HEK293T (cell line): ENCODE results near the gene PARVB.

Experiments used
- CTCF ChIA-PET: fragments of 350-600 bp; formaldehyde crosslinking; extraction: SDS; loops from one replicate; lab custom pipeline; 2021; ENCODE audit warnings: antibody characterized with exemption, inconsistent platforms; lab: Yijun Ruan, JAX
- POLR2A ChIA-PET: fragments of 350-600 bp; formaldehyde crosslinking; extraction: SDS; loops from one replicate; lab custom pipeline; 2020; ENCODE audit warnings: antibody characterized with exemption, inconsistent platforms; lab: Yijun Ruan, JAX
- DNase-seq: peaks from one replicate; pipeline ENCODE4 v3.0.0; 2012; ENCODE audit warnings: mixed read lengths; ENCODE audit errors: extremely low spot score
- ARNT ChIP-seq: fragments of 450-650 bp; IDR thresholded peaks from 2 replicates; pipeline ENCODE4 v1.6.1; 2017; ENCODE audit warnings: mild to moderate bottlenecking
- BHLHE40 ChIP-seq: fragments of 450-650 bp; IDR thresholded peaks from 2 replicates; pipeline ENCODE4 v1.6.1; 2016; ENCODE audit warnings: mild to moderate bottlenecking, moderate library complexity, borderline replicate concordance
- CTBP1 ChIP-seq: fragments of 450-650 bp; IDR thresholded peaks from 2 replicates; pipeline ENCODE4 v1.6.1; 2016; ENCODE audit warnings: borderline replicate concordance
- ELF4 ChIP-seq: fragments of 450-650 bp; IDR thresholded peaks from 2 replicates; pipeline ENCODE4 v1.6.1; 2017; ENCODE audit warnings: antibody characterized with exemption
- FOXA1 ChIP-seq: fragments of 450-650 bp; IDR thresholded peaks from 2 replicates; pipeline ENCODE4 v1.6.1; 2016; ENCODE audit warnings: mild to moderate bottlenecking
- FOXK2 ChIP-seq: fragments of 450-650 bp; IDR thresholded peaks from 2 replicates; pipeline ENCODE4 v1.6.1; 2016; ENCODE audit warnings: mild to moderate bottlenecking
- FOXM1 ChIP-seq: fragments of 450-650 bp; IDR thresholded peaks from 2 replicates; pipeline ENCODE4 v1.6.1; 2017; ENCODE audit warnings: mild to moderate bottlenecking, borderline replicate concordance
- HDGF ChIP-seq: fragments of 450-650 bp; IDR thresholded peaks from 2 replicates; pipeline ENCODE4 v1.6.1; 2017; ENCODE audit warnings: antibody characterized with exemption, borderline replicate concordance
- L3MBTL2 ChIP-seq: fragments of 450-650 bp; conservative IDR thresholded peaks from 2 replicates; pipeline ENCODE4 v1.6.1; 2016; ENCODE audit warnings: mild to moderate bottlenecking
- LEF1 ChIP-seq: fragments of 450-650 bp; IDR thresholded peaks from 2 replicates; pipeline ENCODE4 v1.6.1; 2017; ENCODE audit warnings: mild to moderate bottlenecking, borderline replicate concordance
- NFRKB ChIP-seq: fragments of 450-650 bp; IDR thresholded peaks from 2 replicates; pipeline ENCODE4 v1.6.1; 2016; ENCODE audit warnings: mild to moderate bottlenecking, moderate library complexity
- SP1 ChIP-seq: fragments of 450-650 bp; IDR thresholded peaks from 2 replicates; pipeline ENCODE4 v1.6.1; 2017
- SUZ12 ChIP-seq: fragments of 450-650 bp; IDR thresholded peaks from 2 replicates; pipeline ENCODE4 v1.6.1; 2016; ENCODE audit warnings: mild to moderate bottlenecking
- TARDBP ChIP-seq: fragments of 450-650 bp; IDR thresholded peaks from 2 replicates; pipeline ENCODE4 v1.6.1; 2016
- ZNF384 ChIP-seq: fragments of 450-650 bp; IDR thresholded peaks from 2 replicates; pipeline ENCODE4 v1.6.1; 2016
- TF ChIP-seq, protein P1 (sequence below): fragments of 450-650 bp; IDR thresholded peaks from 2 replicates; pipeline ENCODE4 v1.6.1; 2016

PARVB gene

DNA sequence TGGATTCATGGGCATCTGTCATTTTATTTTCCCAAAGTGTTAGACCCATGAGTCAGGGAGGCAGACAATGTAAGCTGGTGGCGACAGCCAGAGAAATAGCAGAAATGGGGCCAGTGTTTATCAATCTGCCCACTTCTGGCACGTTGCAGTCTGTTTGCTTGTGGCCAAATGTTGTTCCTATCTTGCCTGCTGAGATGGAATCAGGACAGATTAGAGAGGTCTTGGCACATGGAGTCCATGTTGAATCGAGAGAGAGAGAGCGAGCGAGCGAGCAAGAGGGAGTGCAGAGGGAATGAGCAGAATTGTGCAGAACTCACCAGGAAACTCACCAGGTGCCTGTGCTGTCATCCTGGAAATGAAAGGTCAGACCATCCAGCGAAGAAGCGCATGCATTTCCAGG is 134.7 kb downstream of the PARVB start:
- ChIA-PET POLR2A (no interaction called here), CTCF (no interaction called here)
- TF ChIP-seq NFRKB: no peak
- TF ChIP-seq FOXK2: no peak
- TF ChIP-seq LEF1: no peak
- no peak for TF ChIP-seq FOXA1
- no peak for TF ChIP-seq CTBP1
- no peak for TF ChIP-seq ELF4
- TF ChIP-seq SP1: no peak
- DNase-seq: no peak

DNA sequence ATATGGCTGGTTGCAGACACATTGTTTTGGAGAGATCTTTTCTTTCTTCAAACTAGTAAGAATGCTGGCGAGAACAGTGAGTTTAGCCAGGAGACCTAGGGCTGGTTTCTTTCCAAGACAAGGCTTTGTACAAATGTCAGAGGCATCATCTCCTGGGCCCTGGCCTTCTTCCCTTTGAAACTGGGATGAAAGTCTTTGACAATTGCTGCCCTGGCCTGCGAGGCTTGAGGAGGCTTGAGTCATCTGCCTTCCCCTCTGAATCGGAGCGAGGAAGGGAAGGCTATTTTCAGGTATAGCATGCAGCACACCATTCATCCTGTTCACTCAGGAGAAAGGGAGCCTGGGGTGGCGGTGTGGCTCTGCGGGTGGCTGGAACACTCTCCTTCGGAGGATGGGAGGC is 135.1 kb downstream of the PARVB start:
- TF ChIP-seq FOXK2 (no peak), FOXM1 (no peak), NFRKB (no peak), BHLHE40 (no peak), SP1 (no peak)
- TF ChIP-seq, protein P1, sequence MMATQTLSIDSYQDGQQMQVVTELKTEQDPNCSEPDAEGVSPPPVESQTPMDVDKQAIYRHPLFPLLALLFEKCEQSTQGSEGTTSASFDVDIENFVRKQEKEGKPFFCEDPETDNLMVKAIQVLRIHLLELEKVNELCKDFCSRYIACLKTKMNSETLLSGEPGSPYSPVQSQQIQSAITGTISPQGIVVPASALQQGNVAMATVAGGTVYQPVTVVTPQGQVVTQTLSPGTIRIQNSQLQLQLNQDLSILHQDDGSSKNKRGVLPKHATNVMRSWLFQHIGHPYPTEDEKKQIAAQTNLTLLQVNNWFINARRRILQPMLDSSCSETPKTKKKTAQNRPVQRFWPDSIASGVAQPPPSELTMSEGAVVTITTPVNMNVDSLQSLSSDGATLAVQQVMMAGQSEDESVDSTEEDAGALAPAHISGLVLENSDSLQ: no peak
- ChIA-PET POLR2A (no interaction called here), CTCF (no interaction called here)
- DNase-seq: no peak

DNA sequence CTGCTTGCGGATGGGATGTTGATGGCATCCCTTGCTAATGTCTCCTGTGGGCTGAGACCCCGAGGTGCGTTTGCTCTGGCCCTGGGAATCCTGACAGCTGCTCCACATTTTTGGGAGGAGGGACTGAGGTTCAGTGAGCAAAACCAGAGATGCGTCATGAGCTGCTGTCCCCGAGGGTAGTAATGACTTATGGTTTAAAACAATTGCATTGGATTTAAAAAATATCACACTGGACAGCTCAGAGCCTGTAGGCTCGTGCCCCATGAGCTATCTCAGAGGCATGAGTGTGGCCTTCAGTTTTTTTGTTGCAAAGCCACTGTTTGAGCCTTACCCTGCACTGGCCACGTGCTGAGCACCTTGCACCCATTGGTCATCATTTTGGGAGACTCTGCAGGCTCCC is 135.7 kb downstream of the PARVB start:
- ChIA-PET CTCF (no interaction called here), POLR2A (no interaction called here)
- TF ChIP-seq ARNT (no peak), CTBP1 (no peak), SP1 (no peak), LEF1 (no peak)
- no peak for DNase-seq

DNA sequence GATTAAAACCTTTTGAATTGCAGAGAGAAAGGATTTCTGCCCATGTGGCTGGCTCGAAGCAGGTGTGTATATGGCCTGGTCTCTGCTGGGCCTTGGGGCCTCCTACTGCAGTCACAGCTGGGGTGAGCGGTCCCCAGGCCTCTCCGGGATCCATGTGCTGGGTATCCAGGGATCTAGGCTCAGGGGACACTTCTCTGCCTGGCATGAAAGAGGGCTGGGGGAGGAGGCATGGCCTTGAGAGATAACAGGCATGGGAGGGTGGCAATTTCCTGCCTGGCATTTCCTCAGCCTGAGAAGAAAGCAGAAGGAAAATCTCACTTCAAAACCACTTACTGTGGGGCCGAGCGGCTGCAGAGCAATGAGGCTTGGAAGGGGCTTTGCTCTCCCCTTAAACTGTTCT is 136.3 kb downstream of the PARVB start:
- CTCF ChIA-PET: no interaction called here
- POLR2A ChIA-PET: no interaction called here
- no peak for TF ChIP-seq BHLHE40
- no peak for TF ChIP-seq ELF4
- no peak for TF ChIP-seq FOXA1
- TF ChIP-seq TARDBP: no peak
- no peak for TF ChIP-seq ARNT
- TF ChIP-seq, protein P1: no peak
- TF ChIP-seq FOXK2: no peak
- no peak for TF ChIP-seq NFRKB
- TF ChIP-seq ZNF384: no peak
- TF ChIP-seq SP1: no peak
- TF ChIP-seq LEF1: no peak
- TF ChIP-seq CTBP1: no peak
- no peak for TF ChIP-seq L3MBTL2
- no peak for TF ChIP-seq FOXM1
- TF ChIP-seq SUZ12: no peak
- TF ChIP-seq HDGF: no peak
- DNase-seq: no peak

DNA sequence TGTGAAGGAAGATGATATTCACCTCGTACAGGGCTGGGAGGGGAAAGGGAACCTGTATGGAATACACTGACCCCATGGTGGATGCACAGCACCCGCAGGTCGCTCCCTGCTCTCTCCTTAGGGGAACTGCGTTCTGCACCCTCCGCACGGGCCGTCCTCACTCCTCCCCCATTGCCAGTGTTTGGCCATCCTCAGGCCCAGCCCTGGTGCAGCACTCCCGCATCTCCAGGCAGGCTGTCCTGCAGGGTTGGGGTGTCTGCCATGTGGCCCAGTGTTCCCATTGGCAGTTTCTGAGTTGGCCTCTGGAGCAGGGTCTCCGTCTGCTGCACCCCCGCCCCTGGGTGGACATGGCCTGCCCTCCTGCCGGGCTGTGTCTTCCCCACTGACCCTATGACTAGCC is 137.6 kb downstream of the PARVB start:
- no peak for DNase-seq
- TF ChIP-seq SP1 (no peak), SUZ12 (no peak), L3MBTL2 (no peak), LEF1 (no peak), CTBP1 (no peak), HDGF (no peak), ELF4 (no peak), FOXA1 (no peak), FOXK2 (no peak), ARNT (no peak), NFRKB (no peak), ZNF384 (no peak), BHLHE40 (no peak), TARDBP (no peak), FOXM1 (no peak)
- TF ChIP-seq, protein P1: no peak
- POLR2A ChIA-PET: no interaction called here
- CTCF ChIA-PET: no interaction called here

DNA sequence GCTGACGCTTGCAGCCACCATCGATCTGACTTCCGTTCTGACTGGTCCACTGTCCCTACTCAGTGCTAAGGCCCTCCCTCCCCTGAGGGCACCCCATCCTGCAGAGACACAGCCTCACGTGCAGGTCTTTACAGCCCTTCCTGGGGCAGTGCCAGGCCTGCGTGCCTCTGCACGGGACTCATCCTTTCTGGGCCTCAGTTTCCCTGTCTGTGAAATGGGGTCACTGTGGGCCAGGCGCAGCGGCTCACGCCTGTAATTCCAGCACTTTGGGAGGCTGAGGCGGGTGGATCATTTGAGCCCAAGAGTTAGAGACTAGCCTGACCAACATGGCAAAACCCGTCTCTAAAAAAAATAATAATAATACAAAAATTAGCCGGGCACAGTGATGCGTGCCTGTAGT is 138.9 kb downstream of the PARVB start:
- ChIA-PET POLR2A (no interaction called here), CTCF (no interaction called here)
- TF ChIP-seq LEF1 (no peak), ARNT (no peak), SUZ12 (no peak), BHLHE40 (no peak), TARDBP (no peak), L3MBTL2 (no peak), FOXK2 (no peak), FOXM1 (no peak), NFRKB (no peak), CTBP1 (no peak)
- no peak for DNase-seq

DNA sequence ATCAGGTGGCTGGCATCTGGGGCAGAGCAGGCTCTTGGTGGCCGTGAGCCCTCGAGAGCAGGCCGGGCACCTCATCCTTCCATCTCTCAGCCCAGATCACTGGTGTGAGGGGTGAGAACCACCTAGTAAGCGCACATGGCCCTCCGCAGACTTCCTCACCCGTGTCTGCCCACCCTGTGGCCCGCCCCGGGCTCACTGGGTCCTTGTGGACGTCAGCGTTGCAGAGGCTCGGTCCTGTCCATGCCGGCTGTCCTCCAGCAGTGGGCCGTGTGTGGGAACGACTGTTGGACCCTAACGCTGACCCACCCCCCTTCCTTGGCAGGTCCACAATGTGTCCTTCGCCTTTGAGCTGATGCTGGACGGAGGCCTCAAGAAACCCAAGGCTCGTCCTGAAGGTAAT is 139.4 kb downstream of the PARVB start:
- CTCF ChIA-PET: no interaction called here
- no peak for DNase-seq
- POLR2A ChIA-PET: no interaction called here
- TF ChIP-seq SUZ12 (no peak), LEF1 (no peak), FOXM1 (no peak), L3MBTL2 (no peak)
- TF ChIP-seq, protein P1: no peak
